GM19238 (cell line): ENCODE data around the gene ZG16B.
A peak's percentile ranks its signal among the peaks of the same experiment; 100 is the strongest.

Experiments used
- DNase-seq: peaks from one replicate; pipeline ENCODE4 v3.0.0; 2011; ENCODE audit warnings: low spot score; ENCODE audit not compliant: insufficient read length

The ZG16B gene

GRCh38 chr16:2842340-2843000 lies 12.4 kb downstream of the ZG16B start:
- peak; percentile 63 for DNase-seq

GRCh38 chr16:2843526-2843925 lies 13.4 kb downstream of the ZG16B start:
- no peak for DNase-seq

- no peak for DNase-seq
Measured at GRCh38 chr16:2845116-2845515, 15.0 kb downstream of the ZG16B start.

GRCh38 chr16:2846511-2847310 lies 16.6 kb downstream of the ZG16B start:
- DNase-seq: no peak

GRCh38 chr16:2848933-2849725 lies 19.0 kb downstream of the ZG16B start:
- DNase-seq: no peak

- DNase-seq: no peak
Measured at GRCh38 chr16:2852003-2852730, 22.1 kb downstream of the ZG16B start.

- DNase-seq: no peak
Measured at GRCh38 chr16:2852731-2853507, 22.8 kb downstream of the ZG16B start.

- DNase-seq: no peak
Measured at GRCh38 chr16:2853531-2854073, 23.5 kb downstream of the ZG16B start.

- DNase-seq: no peak
Measured at GRCh38 chr16:2854700-2855309, 24.7 kb downstream of the ZG16B start.

GRCh38 chr16:2855536-2855935 lies 25.4 kb downstream of the ZG16B start:
- no peak for DNase-seq

- DNase-seq: no peak
Measured at GRCh38 chr16:2856061-2856670, 26.1 kb downstream of the ZG16B start.

GRCh38 chr16:2856686-2857450 lies 26.8 kb downstream of the ZG16B start:
- no peak for DNase-seq

- no peak for DNase-seq
Measured at GRCh38 chr16:2857451-2858244, 27.5 kb downstream of the ZG16B start, which contains the start of gene PRSS22. Gene PRSS22, minus strand, starts transcription at chr16:2858170. Its CDS starts 66 bp downstream, at chr16:2858104.

- DNase-seq: no peak
Measured at GRCh38 chr16:2858245-2859025, 28.3 kb downstream of the ZG16B start.

- no peak for DNase-seq
Measured at GRCh38 chr16:2859686-2860265, 29.7 kb downstream of the ZG16B start.

- DNase-seq: no peak
Measured at GRCh38 chr16:2860826-2861567, 30.9 kb downstream of the ZG16B start.
